ENCODE data around the gene LIPC.

The LIPC gene

GRCh38 chr15:58498821-58499580, 67.2 kb downstream of the LIPC start:
- Histone ChIP-seq H3K27ac (no peak overlapping the region), H3K4me3 (no peak overlapping the region)
- DNase-seq (ENCODE audit: low spot score): no peak
- no peak for TF ChIP-seq CTCF (IDR thresholded peaks at IDR 0.05)

- Histone ChIP-seq H3K27ac (no peak overlapping the region), H3K4me3 (no peak overlapping the region)
- no peak for TF ChIP-seq CTCF (IDR thresholded peaks at IDR 0.05)
- DNase-seq (ENCODE audit: low spot score): no peak
Observed at GRCh38 chr15:58501006-58501405, 69.2 kb downstream of the LIPC start.

GRCh38 chr15:58501636-58502188, 69.9 kb downstream of the LIPC start:
- Histone ChIP-seq H3K4me3 (no peak overlapping the region), H3K27ac (no peak overlapping the region)
- no peak for TF ChIP-seq CTCF (IDR thresholded peaks at IDR 0.05)
- no peak for DNase-seq (ENCODE audit: low spot score)

GRCh38 chr15:58503139-58504027, 71.6 kb downstream of the LIPC start:
- DNase-seq (ENCODE audit: low spot score): no peak
- Histone ChIP-seq H3K27ac (no peak overlapping the region), H3K4me3 (no peak overlapping the region)
- no peak for TF ChIP-seq CTCF (IDR thresholded peaks at IDR 0.05)

GRCh38 chr15:58504674-58505234, 73.0 kb downstream of the LIPC start:
- H3K4me3 ChIP-seq: no peak overlapping the region
- no peak for TF ChIP-seq CTCF (IDR thresholded peaks at IDR 0.05)
- H3K27ac ChIP-seq: no peak overlapping the region
- no peak for DNase-seq (ENCODE audit: low spot score)

GRCh38 chr15:58505581-58505980, 73.8 kb downstream of the LIPC start:
- no peak for TF ChIP-seq CTCF (IDR thresholded peaks at IDR 0.05)
- H3K4me3 ChIP-seq: no peak overlapping the region
- DNase-seq (ENCODE audit: low spot score): no peak
- H3K27ac ChIP-seq: no peak overlapping the region
